GM12878 (cell line): ENCODE data around the gene FBLN5. TPM values are rescaled to one million over a fixed set of nuclear protein-coding genes. Genes with fewer than 3 reads are reported as not detected.

Experiments used
- ATAC-seq: fragments of 200-7000 bp; cut with Tn5 transposase; 3 replicates; pipeline ENCODE4 v1.9.1; 2020; ENCODE audit warnings: mild to moderate bottlenecking, moderate library complexity
- BruUV-seq: library from RNA; stranded (reverse); fragments of 400-500 nt; replicated peaks from 2 replicates; lab custom pipeline; 2021; lab: Mats Ljungman, UMichigan
- CTCF ChIA-PET: fragments of 300-600 bp; sonication (Branson Sonifier 250); formaldehyde crosslinking; extraction: SDS; loops from one replicate; lab custom pipeline; 2021; ENCODE audit warnings: inconsistent platforms; lab: Yijun Ruan, JAX
- POLR2A ChIA-PET: fragments of 350-600 bp; formaldehyde crosslinking; extraction: SDS; loops from one replicate; lab custom pipeline; 2021; ENCODE audit warnings: inconsistent platforms; lab: Charles Lee
- RAD21 ChIA-PET: fragments of 300-600 bp; sonication (Branson Sonifier 250); formaldehyde crosslinking; loops from one replicate; lab custom pipeline; 2023; ENCODE audit warnings: antibody characterized with exemption; ENCODE audit not compliant: unreplicated experiment; lab: Charles Lee
- SMC1A ChIA-PET: fragments of 300-600 bp; sonication (Branson Sonifier 250); formaldehyde crosslinking; loops from one replicate; lab custom pipeline; 2023; ENCODE audit not compliant: unreplicated experiment, uncharacterized antibody; lab: Charles Lee
- DNase-seq: peaks from one replicate; pipeline ENCODE4 v3.0.0-alpha.2; 2011; ENCODE audit warnings: low read depth, low spot score
- FAIRE-seq: peaks from 3 replicates; lab custom pipeline; 2011; peaks lifted over from hg19 to GRCh38; lab: Jason Lieb, UNC
- H2AFZ ChIP-seq: 2 replicates; pipeline ENCODE4 v1.6.0; 2011; ENCODE audit warnings: low read depth, low read length, control low read depth; ENCODE audit not compliant: control insufficient read depth
- H3K27ac ChIP-seq: 2 replicates; pipeline ENCODE4 v1.5.1; 2011; ENCODE audit warnings: control low read depth; ENCODE audit not compliant: control insufficient read depth, insufficient read depth
- H3K27me3 ChIP-seq, 2 experiments: replicated peaks in 1 of 2; 2 replicates each; pipeline versions ENCODE4 v1.6.0 to v1.6.1; 2011; ENCODE audit warnings: low read length in 1 of 2; ENCODE audit not compliant: control insufficient read depth in 2 of 2, insufficient read depth in 2 of 2
- H3K36me3 ChIP-seq, 2 experiments: 2 replicates each; pipeline ENCODE4 v1.5.1; 2011; ENCODE audit warnings: low read length in 1 of 2; ENCODE audit not compliant: control insufficient read depth in 2 of 2, insufficient read depth in 2 of 2
- H3K4me1 ChIP-seq: 2 replicates; pipeline ENCODE4 v1.6.1; 2011; ENCODE audit warnings: mild to moderate bottlenecking, low read length, moderate library complexity, mixed read lengths; ENCODE audit not compliant: control insufficient read depth, insufficient read depth
- H3K4me2 ChIP-seq: 2 replicates; pipeline ENCODE4 v1.6.0; 2011; ENCODE audit warnings: control low read depth; ENCODE audit not compliant: control insufficient read depth, insufficient read depth
- H3K4me3 ChIP-seq: fragments of 200-600 bp; sonication (generic); 2 replicates; pipeline ENCODE4 v1.5.1; 2016
- H3K79me2 ChIP-seq: 2 replicates; pipeline ENCODE4 v1.6.0; 2011; ENCODE audit warnings: low read length; ENCODE audit not compliant: control insufficient read depth, insufficient read depth
- H3K9ac ChIP-seq: 2 replicates; pipeline ENCODE4 v1.8.0; 2011; ENCODE audit warnings: low read length, control low read depth, mixed read lengths; ENCODE audit not compliant: control insufficient read depth, insufficient read depth
- H3K9me3 ChIP-seq: replicated peaks from 3 replicates; pipeline ENCODE4 v1.5.1; 2011; ENCODE audit warnings: mild to moderate bottlenecking, low read length; ENCODE audit not compliant: control insufficient read depth, insufficient read depth
- H4K20me1 ChIP-seq: 2 replicates; pipeline ENCODE4 v1.6.0; 2011; ENCODE audit not compliant: control insufficient read depth, insufficient read depth
- BHLHE40 ChIP-seq, 2 experiments: fragments of 450-650 bp in 1 of 2; IDR thresholded peaks; 2 replicates each; pipeline ENCODE4 v1.6.1; 2011 to 2017; ENCODE audit warnings: low read depth in 2 of 2, borderline replicate concordance in 1 of 2, improper control_type of control experiment in 1 of 2, low read length in 1 of 2, mild to moderate bottlenecking in 1 of 2
- DPF2 ChIP-seq: fragments of 450-650 bp; IDR thresholded peaks from 2 replicates; pipeline ENCODE4 v1.6.1; 2017; ENCODE audit warnings: mild to moderate bottlenecking
- EGR1 ChIP-seq, 2 experiments: IDR thresholded peaks; 1 replicate in 1 of 2; 2 replicates in 1 of 2; pipeline ENCODE4 v1.6.1; 2011 to 2012; ENCODE audit warnings: low read depth in 2 of 2, low read length in 2 of 2, borderline replicate concordance in 1 of 2, mild to moderate bottlenecking in 1 of 2, moderate library complexity in 1 of 2
- HDGF ChIP-seq: fragments of 450-650 bp; IDR thresholded peaks from 2 replicates; pipeline ENCODE4 v1.6.1; 2016; ENCODE audit warnings: antibody characterized with exemption
- IRF5 ChIP-seq: fragments of 450-650 bp; IDR thresholded peaks from 2 replicates; pipeline ENCODE4 v1.6.1; 2017; ENCODE audit warnings: borderline replicate concordance
- PAX5 ChIP-seq: IDR thresholded peaks from 2 replicates; pipeline ENCODE4 v1.6.1; 2011; ENCODE audit warnings: low read depth, low read length, borderline replicate concordance
- PAX8 ChIP-seq: fragments of 450-650 bp; IDR thresholded peaks from 2 replicates; pipeline ENCODE4 v1.6.1; 2017; ENCODE audit warnings: mild to moderate bottlenecking, moderate library complexity
- RCOR1 ChIP-seq: conservative IDR thresholded peaks from 2 replicates; pipeline ENCODE4 v1.6.1; 2012; ENCODE audit warnings: low read depth, low read length, improper control_type of control experiment
- RUNX3 ChIP-seq: IDR thresholded peaks from 2 replicates; pipeline ENCODE4 v1.6.1; 2012; ENCODE audit warnings: low read length, inconsistent platforms
- ZNF207 ChIP-seq: fragments of 450-650 bp; IDR thresholded peaks from 2 replicates; pipeline ENCODE4 v1.6.1; 2014; ENCODE audit warnings: antibody characterized with exemption, mild to moderate bottlenecking, borderline replicate concordance
- WGBS: methylation state at CpG from one replicate; pipeline ENCODE4 v1.1.6; 2016; ENCODE audit warnings: low lambda C conversion rate; ENCODE audit not compliant: insufficient replicate concordance, insufficient coverage; ENCODE audit errors: missing lambda C conversion rate; 5-methylcytosine and 5-hydroxymethylcytosine counted together
- in situ Hi-C: fragments of 300-500 bp; cut with MboI; formaldehyde crosslinking; loops from 9 replicates; pipeline ENCODE4 v1.14.3; 2018; ENCODE audit warnings: mixed read lengths
- intact Hi-C: fragments of 100-400 bp; cut with micrococcal nuclease; formaldehyde crosslinking; loops from one replicate; pipeline ENCODE4 v1.14.2; 2022; ENCODE audit not compliant: unreplicated experiment
- polyA plus RNA-seq, 11 experiments: library from polyadenylated mRNA; depleted of rRNA in 4 of 11; unstranded in 6 of 11; stranded (reverse) in 5 of 11; fragments of >200 nt; fragmentation: Nextera tagmentation in 4 of 11; fragmentation: Illumina TruSeq in 1 of 11; extraction: Ambion mirVana in 4 of 11; extraction: Trizol in 1 of 11; gene quantifications; 1 replicate in 1 of 11; 2 replicates in 10 of 11; pipeline versions ENCODE4 v1.2.1 to v1.2.3, GENCODE V29; 2011 to 2016; ENCODE audit warnings: inconsistent platforms in 2 of 11, missing spikeins in 2 of 11, low read depth in 1 of 11
- total RNA-seq, 4 experiments: library from RNA; depleted of rRNA in 3 of 4; stranded (reverse); fragments of >200 nt in 3 of 4; fragmentation: Illumina TruSeq in 1 of 4; extraction: Trizol in 1 of 4; gene quantifications; 2 replicates each; pipeline versions ENCODE4 v1.2.1 to v1.2.3, GENCODE V29; 2013 to 2021
- TF ChIP-seq, protein P1 (sequence below): fragments of 450-650 bp; IDR thresholded peaks from 2 replicates; pipeline ENCODE4 v1.6.1; 2017; ENCODE audit warnings: antibody characterized with exemption, mild to moderate bottlenecking, moderate library complexity

Gene FBLN5
- total and polyA plus RNA-seq, 10 of the 15 experiments (the other 5 are each of a cell fraction or from before 2014, with no cell fraction given), result 0.03 to 0.64 (median 0.24) TPM

DNA sequence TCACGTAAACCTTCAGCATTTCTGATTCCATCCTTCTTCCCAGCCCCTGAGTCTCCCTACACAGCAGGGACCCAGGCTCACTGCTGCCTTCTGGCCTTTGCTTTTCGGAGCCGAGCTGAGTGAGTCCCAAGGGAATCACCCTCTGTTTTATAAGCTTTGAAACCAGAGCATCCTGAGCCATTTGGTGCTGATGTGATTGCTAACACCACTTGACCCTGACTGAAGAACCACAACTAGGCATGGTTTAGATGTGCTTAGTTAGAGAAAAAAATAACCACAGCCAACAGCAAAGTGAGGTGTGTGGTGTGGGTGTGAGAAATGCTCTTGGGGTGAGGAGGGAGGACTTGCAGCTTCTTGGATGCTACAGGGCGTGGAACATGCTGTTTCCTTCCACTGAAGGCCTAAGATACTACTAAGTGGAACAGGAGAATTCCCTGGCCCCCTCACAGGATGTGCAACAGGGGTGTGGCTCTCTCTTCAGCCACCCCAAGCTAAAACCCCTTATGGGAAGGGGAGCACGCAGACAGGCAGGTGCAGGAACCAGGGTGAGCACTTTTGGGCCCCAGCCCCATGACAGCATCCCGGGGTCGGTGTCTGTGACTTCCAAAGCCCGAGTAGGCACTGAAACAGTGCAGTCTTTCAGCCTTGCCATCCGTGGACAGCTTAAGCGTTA is 80.0 kb downstream of the FBLN5 start, which contains the start of gene TC2N:
TSS of gene TC2N (minus strand) at position 221 of the 673 bp plus-strand sequence. CDS start 53,767 bp downstream, outside the sequence.
- ChIA-PET SMC1A (no interaction called here), CTCF (no interaction called here), RAD21 (no interaction called here), POLR2A (no interaction called here)
- no TSS peak for BruUV-seq
- WGBS, result 77% methylated on average over 10 of the region's 10 CpGs
- FAIRE-seq, result no peak
- Histone ChIP-seq H3K9me3 (no peaks in the 10 kb centered on the region; the same call in 2 of the 3 replicates), H3K36me3 (no peaks in the 10 kb centered on the region), H4K20me1 (no peaks in the 10 kb centered on the region), H3K27ac (no peak within 1 kb of the TSS), H3K9ac (no peak within 1 kb of the TSS), H2AFZ (no peak within 1 kb of the TSS; the same call in 1 of the 2 replicates), H3K79me2 (no peaks in the 10 kb centered on the region), H3K4me1 (peaks cover 20% of the 10 kb centered on the region), H3K27me3 (no peaks in the 10 kb centered on the region), H3K4me3 (no peak within 1 kb of the TSS), H3K4me2 (peak within 1 kb of the TSS; percentile 38)
- TF ChIP-seq PAX5 (0 out of 2 replicates have a peak, but pooled peaks have one; percentile 31), RUNX3 (peak; percentile 55; the same call in 1 of the 2 replicates), RCOR1 (no peak), HDGF (no peak), ZNF207 (no peak)
- in situ Hi-C loops (no loop called here), intact Hi-C loops (no loop called here)
- peak; percentile 22; the same call in 2 of the 3 replicates for ATAC-seq
- DNase-seq, result no peak

GRCh38 chr14:91866511-91867295 is 80.8 kb downstream of the FBLN5 start:
- CTCF ChIA-PET, result no interaction called here
- in situ Hi-C loops, result no loop called here
- H3K79me2 ChIP-seq, result no peaks in the 10 kb centered on the region
- RAD21 ChIA-PET, result no interaction called here
- H4K20me1 ChIP-seq, result no peaks in the 10 kb centered on the region
- intact Hi-C loops, result no loop called here
- POLR2A ChIA-PET, result no interaction called here
- H3K4me2 ChIP-seq, result peak overlapping the region; percentile 38
- no peak overlapping the region for H3K4me3 ChIP-seq
- no peak overlapping the region for H3K27ac ChIP-seq
- no peak overlapping the region; the same call in 1 of the 2 replicates for H2AFZ ChIP-seq
- BruUV-seq, result no TSS peak
- no peaks in the 10 kb centered on the region for H3K36me3 ChIP-seq
- H3K9me3 ChIP-seq, result no peaks in the 10 kb centered on the region; the same call in 2 of the 3 replicates
- DNase-seq (no peak), ATAC-seq (no peak), FAIRE-seq (no peak)
- SMC1A ChIA-PET, result no interaction called here
- WGBS, result 77% methylated on average over 6 of the region's 6 CpGs
- peaks cover 12% of the 10 kb centered on the region for H3K4me1 ChIP-seq
- H3K9ac ChIP-seq, result no peak overlapping the region
- no peaks in the 10 kb centered on the region for H3K27me3 ChIP-seq
- TF ChIP-seq DPF2 (no peak), EGR1 (IDR thresholded peaks at IDR 0.05; ENCODE audit: borderline replicate concordance in 1 of 2, low read depth in 2 of 2, low read length in 2 of 2) (no peak), BHLHE40 (IDR thresholded peaks at IDR 0.05; ENCODE audit: borderline replicate concordance in 1 of 2, low read depth in 2 of 2, low read length in 1 of 2) (no peak), RCOR1 (no peak), PAX8 (no peak), IRF5 (no peak)
- TF ChIP-seq, protein P1, sequence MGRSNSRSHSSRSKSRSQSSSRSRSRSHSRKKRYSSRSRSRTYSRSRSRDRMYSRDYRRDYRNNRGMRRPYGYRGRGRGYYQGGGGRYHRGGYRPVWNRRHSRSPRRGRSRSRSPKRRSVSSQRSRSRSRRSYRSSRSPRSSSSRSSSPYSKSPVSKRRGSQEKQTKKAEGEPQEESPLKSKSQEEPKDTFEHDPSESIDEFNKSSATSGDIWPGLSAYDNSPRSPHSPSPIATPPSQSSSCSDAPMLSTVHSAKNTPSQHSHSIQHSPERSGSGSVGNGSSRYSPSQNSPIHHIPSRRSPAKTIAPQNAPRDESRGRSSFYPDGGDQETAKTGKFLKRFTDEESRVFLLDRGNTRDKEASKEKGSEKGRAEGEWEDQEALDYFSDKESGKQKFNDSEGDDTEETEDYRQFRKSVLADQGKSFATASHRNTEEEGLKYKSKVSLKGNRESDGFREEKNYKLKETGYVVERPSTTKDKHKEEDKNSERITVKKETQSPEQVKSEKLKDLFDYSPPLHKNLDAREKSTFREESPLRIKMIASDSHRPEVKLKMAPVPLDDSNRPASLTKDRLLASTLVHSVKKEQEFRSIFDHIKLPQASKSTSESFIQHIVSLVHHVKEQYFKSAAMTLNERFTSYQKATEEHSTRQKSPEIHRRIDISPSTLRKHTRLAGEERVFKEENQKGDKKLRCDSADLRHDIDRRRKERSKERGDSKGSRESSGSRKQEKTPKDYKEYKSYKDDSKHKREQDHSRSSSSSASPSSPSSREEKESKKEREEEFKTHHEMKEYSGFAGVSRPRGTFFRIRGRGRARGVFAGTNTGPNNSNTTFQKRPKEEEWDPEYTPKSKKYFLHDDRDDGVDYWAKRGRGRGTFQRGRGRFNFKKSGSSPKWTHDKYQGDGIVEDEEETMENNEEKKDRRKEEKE, result no peak
